HEK293 (cell line): ENCODE data around the gene TMEM63A.

Experiments used
- HIC1 ChIP-seq: fragments of 450-650 bp; formaldehyde crosslinking; IDR thresholded peaks from 2 replicates; pipeline ENCODE4 v1.5.1; 2016; ENCODE audit warnings: missing biosample characterization, missing genetic modification characterization
- HOXD13 ChIP-seq: sonication (generic); formaldehyde crosslinking; IDR thresholded peaks from 2 replicates; pipeline ENCODE4 v1.8.0; 2022; ENCODE audit warnings: missing genetic modification reagents, borderline replicate concordance
- KLF17 ChIP-seq: fragments of 450-650 bp; formaldehyde crosslinking; IDR thresholded peaks from 2 replicates; pipeline ENCODE4 v1.5.1; 2016; ENCODE audit warnings: missing biosample characterization, missing genetic modification characterization
- OSR2 ChIP-seq: fragments of 450-650 bp; formaldehyde crosslinking; IDR thresholded peaks from 2 replicates; pipeline ENCODE4 v1.5.1; 2016; ENCODE audit warnings: missing biosample characterization, missing genetic modification characterization
- PRDM4 ChIP-seq: fragments of 450-650 bp; formaldehyde crosslinking; IDR thresholded peaks from 2 replicates; pipeline ENCODE4 v1.5.1; 2017; ENCODE audit warnings: missing biosample characterization, missing genetic modification characterization
- SP2 ChIP-seq: fragments of 450-650 bp; formaldehyde crosslinking; IDR thresholded peaks from 2 replicates; pipeline ENCODE4 v1.5.1; 2016; ENCODE audit warnings: missing biosample characterization, missing genetic modification characterization
- SP3 ChIP-seq: fragments of 450-650 bp; formaldehyde crosslinking; IDR thresholded peaks from 2 replicates; pipeline ENCODE4 v1.5.1; 2016; ENCODE audit warnings: missing biosample characterization, missing genetic modification characterization
- ZBTB1 ChIP-seq: fragments of 450-650 bp; formaldehyde crosslinking; IDR thresholded peaks from 2 replicates; pipeline ENCODE4 v1.5.1; 2016; ENCODE audit warnings: missing biosample characterization, missing genetic modification characterization
- ZBTB49 ChIP-seq: fragments of 450-650 bp; formaldehyde crosslinking; IDR thresholded peaks from 2 replicates; pipeline ENCODE4 v1.5.1; 2016; ENCODE audit warnings: missing biosample characterization, missing genetic modification characterization, low read depth
- ZNF133 ChIP-seq: fragments of 450-650 bp; formaldehyde crosslinking; IDR thresholded peaks from 2 replicates; pipeline ENCODE4 v1.5.1; 2016; ENCODE audit warnings: missing biosample characterization, missing genetic modification characterization
- ZNF146 ChIP-seq: fragments of 450-650 bp; formaldehyde crosslinking; IDR thresholded peaks from 2 replicates; pipeline ENCODE4 v1.5.1; 2016; ENCODE audit warnings: missing biosample characterization, missing genetic modification characterization
- ZNF239 ChIP-seq: fragments of 450-650 bp; formaldehyde crosslinking; IDR thresholded peaks from 2 replicates; pipeline ENCODE4 v1.5.1; 2016; ENCODE audit warnings: missing biosample characterization, missing genetic modification characterization
- ZNF26 ChIP-seq: fragments of 450-650 bp; formaldehyde crosslinking; IDR thresholded peaks from 2 replicates; pipeline ENCODE4 v1.5.1; 2016; ENCODE audit warnings: missing biosample characterization, missing genetic modification characterization
- ZNF280C ChIP-seq: fragments of 450-650 bp; formaldehyde crosslinking; IDR thresholded peaks from 2 replicates; pipeline ENCODE4 v1.5.1; 2016; ENCODE audit warnings: missing biosample characterization, missing genetic modification characterization
- ZNF341 ChIP-seq: fragments of 450-650 bp; formaldehyde crosslinking; IDR thresholded peaks from 2 replicates; pipeline ENCODE4; 2016; ENCODE audit warnings: low read depth, missing biosample characterization, missing genetic modification characterization
- ZNF362 ChIP-seq: fragments of 450-650 bp; formaldehyde crosslinking; IDR thresholded peaks from 2 replicates; pipeline ENCODE4 v1.5.1; 2016; ENCODE audit warnings: missing biosample characterization, missing genetic modification characterization
- ZNF366 ChIP-seq: fragments of 450-650 bp; formaldehyde crosslinking; conservative IDR thresholded peaks from 2 replicates; pipeline ENCODE4 v1.5.1; 2016; ENCODE audit warnings: missing biosample characterization, missing genetic modification characterization
- ZNF501 ChIP-seq: fragments of 450-650 bp; formaldehyde crosslinking; IDR thresholded peaks from 2 replicates; pipeline ENCODE4 v1.5.1; 2016; ENCODE audit warnings: missing biosample characterization, missing genetic modification characterization
- ZNF596 ChIP-seq: fragments of 450-650 bp; IDR thresholded peaks from 2 replicates; pipeline ENCODE4 v1.5.0; 2018; ENCODE audit warnings: missing biosample characterization, mild to moderate bottlenecking, missing genetic modification characterization, moderate library complexity
- ZNF626 ChIP-seq: fragments of 450-650 bp; sonication (Bioruptor Pico); formaldehyde crosslinking; IDR thresholded peaks from 2 replicates; pipeline ENCODE4 v1.5.1; 2018; ENCODE audit warnings: missing biosample characterization, missing genetic modification characterization, inconsistent platforms
- ZNF664 ChIP-seq: fragments of 450-650 bp; formaldehyde crosslinking; IDR thresholded peaks from 2 replicates; pipeline ENCODE4 v1.5.1; 2016; ENCODE audit warnings: missing biosample characterization, missing genetic modification characterization
- ZNF776 ChIP-seq: fragments of 450-650 bp; formaldehyde crosslinking; IDR thresholded peaks from 2 replicates; pipeline ENCODE4 v1.5.0; 2017; ENCODE audit warnings: missing biosample characterization, missing genetic modification characterization, borderline replicate concordance
- ZNF843 ChIP-seq: fragments of 450-650 bp; formaldehyde crosslinking; IDR thresholded peaks from 2 replicates; pipeline ENCODE4 v1.5.1; 2016; ENCODE audit warnings: missing biosample characterization, missing genetic modification characterization
- ZSCAN18 ChIP-seq: fragments of 450-650 bp; formaldehyde crosslinking; IDR thresholded peaks from 2 replicates; pipeline ENCODE4 v1.5.1; 2016; ENCODE audit warnings: missing biosample characterization, missing genetic modification characterization

The TMEM63A gene

GRCh38 chr1:225834417-225835329, 47.5 kb downstream of the TMEM63A start (continued):
- TF ChIP-seq ZNF501 (no peak; the same call in 1 of the 2 replicates), PRDM4 (tag by site-specific recombination) (no peak), SP3 (tag by site-specific recombination) (no peak), ZNF239 (tag by site-specific recombination) (no peak), ZBTB49 (tag by site-specific recombination) (no peak), ZNF843 (tag by site-specific recombination) (peak; percentile 43; the same call in 1 of the 2 replicates), OSR2 (tag by site-specific recombination) (peak; percentile 64; the same call in 1 of the 2 replicates), ZNF362 (peak; percentile 96), ZNF341 (tag by site-specific recombination) (no peak), ZNF776 (tag by site-specific recombination) (no peak), HIC1 (tag by site-specific recombination) (no peak), ZNF280C (tag by site-specific recombination) (no peak), ZNF626 (tag by site-specific recombination) (no peak), ZBTB1 (tag by site-specific recombination) (no peak), ZSCAN18 (tag by site-specific recombination) (no peak), SP2 (tag by site-specific recombination) (no peak), KLF17 (no peak), ZNF366 (tag by site-specific recombination) (peak; percentile 66), ZNF133 (no peak), ZNF26 (tag by site-specific recombination) (no peak), ZNF146 (no peak), HOXD13 (no peak), ZNF596 (no peak; the same call in 1 of the 2 replicates), ZNF664 (no peak)
